ENCODE data around the gene CGA.
"Not testable (repeated sequence)": the region's sequence is repeated elsewhere in the genome, so short reads cannot be mapped to it uniquely, and the experiment has no call there.

The CGA gene

DNA sequence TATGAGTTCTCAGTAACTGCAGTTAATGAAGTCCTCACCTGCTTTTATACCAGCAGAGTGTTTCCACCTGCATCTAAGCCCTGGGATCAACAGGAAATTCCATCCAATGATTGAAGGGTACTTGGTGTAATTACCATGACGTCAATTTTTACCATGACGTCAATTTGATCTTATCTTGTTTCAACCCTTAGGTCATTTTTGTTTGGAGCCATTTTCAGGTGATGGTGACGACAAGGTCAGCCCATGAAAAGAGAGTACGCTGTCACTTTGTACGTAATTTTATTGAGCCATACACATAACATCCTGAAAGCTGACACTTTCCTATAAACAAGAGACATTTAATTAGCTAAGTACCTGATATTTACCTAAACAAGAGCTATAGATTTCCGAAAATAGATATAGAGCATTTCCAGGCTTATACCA is at the start of gene CGA:
CGA (minus strand) TSS at position 20 of the 423 bp plus-strand sequence. CDS start 6,906 bp downstream, outside the sequence.
- H3K4me3 ChIP-seq (ENCODE audit: low read depth, low read length), result no peak within 1 kb of the TSS
- TF ChIP-seq, protein P1, sequence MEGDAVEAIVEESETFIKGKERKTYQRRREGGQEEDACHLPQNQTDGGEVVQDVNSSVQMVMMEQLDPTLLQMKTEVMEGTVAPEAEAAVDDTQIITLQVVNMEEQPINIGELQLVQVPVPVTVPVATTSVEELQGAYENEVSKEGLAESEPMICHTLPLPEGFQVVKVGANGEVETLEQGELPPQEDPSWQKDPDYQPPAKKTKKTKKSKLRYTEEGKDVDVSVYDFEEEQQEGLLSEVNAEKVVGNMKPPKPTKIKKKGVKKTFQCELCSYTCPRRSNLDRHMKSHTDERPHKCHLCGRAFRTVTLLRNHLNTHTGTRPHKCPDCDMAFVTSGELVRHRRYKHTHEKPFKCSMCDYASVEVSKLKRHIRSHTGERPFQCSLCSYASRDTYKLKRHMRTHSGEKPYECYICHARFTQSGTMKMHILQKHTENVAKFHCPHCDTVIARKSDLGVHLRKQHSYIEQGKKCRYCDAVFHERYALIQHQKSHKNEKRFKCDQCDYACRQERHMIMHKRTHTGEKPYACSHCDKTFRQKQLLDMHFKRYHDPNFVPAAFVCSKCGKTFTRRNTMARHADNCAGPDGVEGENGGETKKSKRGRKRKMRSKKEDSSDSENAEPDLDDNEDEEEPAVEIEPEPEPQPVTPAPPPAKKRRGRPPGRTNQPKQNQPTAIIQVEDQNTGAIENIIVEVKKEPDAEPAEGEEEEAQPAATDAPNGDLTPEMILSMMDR (conservative IDR thresholded peaks at IDR 0.05; ENCODE audit: low read depth, low read length), result no peak
- no peak for DNase-seq (ENCODE audit: low read depth)

DNA sequence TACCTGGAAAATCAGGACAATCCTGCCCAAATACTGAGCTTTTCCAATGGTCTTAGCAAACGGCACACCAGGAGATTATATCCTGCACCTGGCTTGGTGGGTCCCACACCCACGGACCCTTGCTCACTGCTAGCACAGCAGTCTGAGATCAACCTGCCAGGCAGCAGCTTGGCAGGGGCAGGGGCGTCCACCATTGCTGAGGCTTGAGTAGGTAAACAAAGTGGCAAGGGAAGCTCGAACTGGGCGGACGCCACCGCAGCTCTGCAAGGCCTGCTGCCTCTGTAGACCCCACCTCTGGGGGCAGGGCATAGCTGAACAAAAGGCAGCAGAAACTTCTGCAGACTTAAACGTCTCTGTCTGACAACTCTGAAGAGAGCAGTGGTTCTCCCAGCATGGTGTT is 45.0 kb upstream of the CGA start:
- DNase-seq (ENCODE audit: low read depth), result not testable (repeated sequence)

GRCh38 chr6:87139236-87139635 is 44.3 kb upstream of the CGA start:
- DNase-seq (ENCODE audit: low read depth), result peak; percentile 83
- TF ChIP-seq, protein P1 (conservative IDR thresholded peaks at IDR 0.05; ENCODE audit: low read depth, low read length), result peak; percentile 81
- H3K4me3 ChIP-seq (ENCODE audit: low read depth, low read length), result no peak overlapping the region

More for the DNA sequence above, 45.0 kb upstream of the CGA start:
- not testable (repeated sequence) for H3K4me3 ChIP-seq (ENCODE audit: low read depth, low read length)

DNA sequence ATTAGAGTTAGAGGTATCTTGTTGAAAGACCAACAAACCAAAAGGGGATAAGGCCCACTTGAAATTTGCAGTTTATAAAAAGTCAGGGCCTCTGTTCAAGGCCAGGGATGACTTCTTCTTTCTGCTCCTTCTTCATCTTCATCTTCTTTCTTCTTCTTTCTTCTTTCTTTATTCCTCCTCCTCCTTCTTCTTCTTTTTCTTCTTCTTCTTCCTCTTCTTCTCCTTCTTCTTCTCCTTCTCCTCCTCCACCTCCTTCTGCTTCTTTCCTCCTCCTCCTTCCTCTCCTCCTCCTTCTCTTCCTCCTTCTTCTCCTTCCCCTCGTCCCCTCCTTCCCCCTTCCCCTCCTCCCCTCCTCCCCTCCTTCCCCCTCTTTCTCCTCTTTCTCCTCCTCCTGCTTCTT is 42.1 kb upstream of the CGA start:
- H3K4me3 ChIP-seq (ENCODE audit: low read depth, low read length), result no peak overlapping the region
- DNase-seq (ENCODE audit: low read depth), result no peak
- TF ChIP-seq, protein P1 (conservative IDR thresholded peaks at IDR 0.05; ENCODE audit: low read depth, low read length), result no peak

GRCh38 chr6:87127737-87128136 is 32.8 kb upstream of the CGA start:
- no peak overlapping the region for H3K4me3 ChIP-seq (ENCODE audit: low read depth, low read length)
- no peak for DNase-seq (ENCODE audit: low read depth)
- TF ChIP-seq, protein P1 (conservative IDR thresholded peaks at IDR 0.05; ENCODE audit: low read depth, low read length), result no peak

DNA sequence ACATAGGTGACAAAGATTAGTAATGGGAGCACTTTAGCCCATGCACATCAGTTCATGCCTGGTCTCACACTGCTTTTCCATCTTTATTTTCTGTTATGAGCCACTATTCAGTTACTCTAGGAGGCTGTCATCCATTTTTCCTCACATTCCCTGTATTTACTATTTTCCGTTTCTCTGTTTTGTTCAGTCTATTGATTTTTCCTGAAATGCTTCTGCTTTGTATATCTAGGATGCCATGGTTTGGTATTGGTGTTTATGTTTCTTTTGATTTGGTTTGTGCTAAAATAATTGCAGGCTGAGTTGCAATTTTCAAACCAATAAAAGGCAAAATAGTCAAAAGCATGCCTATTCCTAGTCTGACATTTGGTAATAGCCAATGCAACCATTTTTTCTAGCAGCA is 31.6 kb upstream of the CGA start:
- H3K4me3 ChIP-seq (ENCODE audit: low read depth, low read length), result no peak overlapping the region
- TF ChIP-seq, protein P1 (conservative IDR thresholded peaks at IDR 0.05; ENCODE audit: low read depth, low read length), result no peak
- DNase-seq (ENCODE audit: low read depth), result no peak

DNA sequence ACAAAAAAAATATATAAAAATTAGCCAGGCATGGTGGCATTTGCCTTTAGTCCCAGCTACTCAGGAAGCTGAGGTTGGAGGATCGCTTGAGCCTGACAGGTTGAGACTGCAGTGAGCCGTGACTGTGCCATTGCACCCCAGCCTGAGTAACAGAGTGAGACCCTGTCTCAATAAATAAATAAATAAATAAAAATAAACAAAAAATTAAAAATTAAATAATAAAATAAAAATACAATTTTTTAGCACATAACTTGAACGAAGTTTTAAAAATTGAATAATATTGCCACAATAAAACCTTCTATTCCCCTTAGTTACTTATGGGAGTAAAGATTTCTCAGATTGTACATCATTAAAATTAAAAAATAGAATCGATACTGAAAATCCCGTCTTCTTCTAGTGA is 29.2 kb upstream of the CGA start:
- DNase-seq (ENCODE audit: low read depth), result no peak
- TF ChIP-seq, protein P1 (conservative IDR thresholded peaks at IDR 0.05; ENCODE audit: low read depth, low read length), result no peak
- no peak overlapping the region for H3K4me3 ChIP-seq (ENCODE audit: low read depth, low read length)

Data from choroid plexus epithelial cell (primary cell).